HG03571 (cell line): Measurements from ENCODE around the gene ZSCAN9.

ENCODE experiments used
- ATAC-seq: cut with Tn5 transposase; IDR thresholded peaks from one replicate; pipeline ENCODE4 v1.9.1; 2021; ENCODE audit not compliant: unreplicated experiment

ZSCAN9 gene

DNA sequence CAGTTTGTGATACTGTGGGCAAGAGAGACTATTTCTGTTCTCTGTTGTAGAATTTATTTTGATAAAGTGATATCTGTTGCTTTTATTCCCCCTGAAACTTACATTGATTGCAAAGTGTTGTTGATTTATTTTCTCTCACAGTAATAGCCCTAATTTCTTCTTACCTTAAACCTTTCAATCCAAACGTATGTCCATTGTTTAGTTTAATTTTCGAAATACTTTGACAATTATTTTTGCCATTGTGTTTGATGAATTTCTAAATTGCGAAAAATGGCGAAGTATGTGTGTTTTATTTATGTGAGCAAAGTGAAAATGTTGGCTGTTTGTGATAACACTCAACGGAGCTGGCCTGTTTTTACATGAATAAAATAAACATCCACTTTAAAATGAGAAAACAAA lies 41.5 kb downstream of the ZSCAN9 start:
- ATAC-seq = no peak

DNA sequence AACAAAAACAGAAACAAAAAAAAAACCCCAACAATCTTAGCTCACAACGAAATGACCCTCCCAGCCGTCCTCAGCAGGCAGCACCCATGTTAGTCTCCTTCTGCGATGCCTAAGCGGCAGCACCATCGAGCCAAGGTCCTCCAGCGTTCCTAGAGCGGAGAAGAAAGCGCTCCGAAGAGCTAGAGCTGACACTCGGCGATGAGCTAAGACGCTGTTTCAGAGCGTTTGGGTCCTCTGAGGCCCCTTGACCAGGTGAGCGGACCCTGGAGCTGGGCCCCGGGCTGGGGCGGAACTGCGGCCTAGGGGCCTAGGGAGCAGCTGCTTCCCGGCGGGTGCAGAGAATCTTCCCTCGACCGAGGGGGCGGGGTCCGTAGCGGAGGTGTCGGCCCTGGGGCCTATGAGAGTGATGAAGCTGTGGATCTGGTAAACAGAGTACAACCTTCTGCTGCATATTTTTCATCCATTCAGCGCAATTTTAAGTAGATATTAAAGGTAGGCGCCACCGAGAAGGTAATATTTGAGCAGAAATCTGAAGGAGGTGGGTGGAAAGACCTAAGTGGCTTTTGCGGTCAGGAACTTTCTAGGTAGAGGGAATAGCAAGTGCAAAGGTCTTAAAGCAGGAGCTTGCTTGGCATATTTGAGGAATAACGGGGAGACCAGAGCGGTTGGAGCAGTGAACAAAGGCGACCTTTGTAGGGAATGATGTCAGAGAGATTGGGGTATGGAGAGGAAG lies 42.1 kb downstream of the ZSCAN9 start, which contains the start of gene ZSCAN26:
TSS of gene ZSCAN26 (plus strand) at position 182 of the 733 bp plus-strand sequence. CDS start 4,777 bp downstream, outside the sequence.
- ATAC-seq = peak; percentile 91

DNA sequence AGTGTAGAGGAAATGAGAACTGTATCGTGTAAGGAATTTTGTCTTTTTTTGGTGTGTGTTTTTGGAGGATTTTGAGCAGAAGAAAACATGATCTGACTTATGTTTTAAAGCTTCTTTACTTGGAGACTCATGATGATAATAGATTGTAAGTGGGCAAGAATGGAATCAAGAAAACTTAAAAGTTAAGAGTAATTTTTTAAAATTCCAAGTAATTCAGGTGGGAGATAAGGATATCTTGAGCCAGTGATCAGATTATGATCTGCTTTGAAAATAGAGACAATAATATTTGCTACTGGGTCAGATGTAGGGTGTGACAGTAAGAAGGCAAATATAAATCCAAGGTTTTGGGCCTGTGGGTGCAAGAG lies 42.6 kb downstream of the ZSCAN9 start:
- no peak for ATAC-seq

DNA sequence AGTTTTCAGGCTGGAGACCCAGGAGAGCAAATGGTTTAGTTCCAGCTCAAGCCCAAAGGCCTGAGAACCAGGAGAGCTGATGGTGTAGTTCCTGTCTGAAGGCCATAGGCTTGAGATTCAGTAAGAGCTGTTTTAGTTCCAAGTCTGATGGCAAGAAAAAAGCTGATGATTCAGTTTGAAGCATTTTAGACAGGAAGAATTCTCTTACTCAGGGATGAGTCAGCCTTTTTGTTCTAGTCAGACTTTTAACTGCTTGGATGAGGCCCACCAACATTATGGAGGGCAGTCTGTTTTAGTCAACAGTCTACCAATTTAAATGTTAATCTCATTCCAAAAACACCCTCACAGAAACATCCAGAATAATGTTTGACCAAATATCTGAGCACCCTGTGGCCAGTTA lies 44.4 kb downstream of the ZSCAN9 start:
- ATAC-seq = no peak

DNA sequence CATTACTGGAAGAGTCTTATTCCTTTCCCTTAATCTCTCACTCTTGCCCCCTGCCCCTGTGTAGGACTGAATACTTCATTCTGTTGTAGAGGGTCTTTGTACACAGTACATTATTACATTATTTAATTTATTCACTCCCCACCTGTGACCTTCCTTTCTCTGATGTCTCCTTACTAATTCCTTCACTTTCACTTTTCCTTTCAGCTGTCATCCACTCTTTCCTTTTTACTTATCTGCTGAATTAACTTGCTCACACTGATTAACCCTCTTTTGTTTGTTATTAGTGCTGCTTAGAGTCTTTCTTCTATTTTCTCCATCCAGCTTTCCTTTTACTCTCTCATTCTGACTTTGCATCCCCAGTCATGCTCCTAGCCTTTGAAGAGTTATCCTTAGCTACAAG lies 49.8 kb downstream of the ZSCAN9 start:
- no peak for ATAC-seq

DNA sequence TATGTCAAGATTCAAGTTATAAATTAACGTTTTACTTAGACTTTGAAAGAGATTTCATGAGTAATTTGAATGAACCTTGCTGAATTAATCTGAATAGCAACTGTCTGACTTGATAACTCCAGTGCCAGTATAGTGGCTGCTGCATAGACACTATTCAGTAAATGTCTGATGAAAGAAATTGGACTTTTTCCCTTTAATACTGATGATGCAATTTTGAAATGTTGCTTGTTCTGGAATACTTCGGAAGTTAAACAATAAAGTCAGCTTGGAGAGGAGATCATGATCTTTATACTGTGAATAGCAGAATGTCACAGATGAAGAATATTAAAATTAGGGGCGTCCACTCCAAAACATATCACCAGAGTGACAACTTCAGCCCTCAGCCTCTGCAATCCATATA lies 52.7 kb downstream of the ZSCAN9 start:
- ATAC-seq = no peak

DNA sequence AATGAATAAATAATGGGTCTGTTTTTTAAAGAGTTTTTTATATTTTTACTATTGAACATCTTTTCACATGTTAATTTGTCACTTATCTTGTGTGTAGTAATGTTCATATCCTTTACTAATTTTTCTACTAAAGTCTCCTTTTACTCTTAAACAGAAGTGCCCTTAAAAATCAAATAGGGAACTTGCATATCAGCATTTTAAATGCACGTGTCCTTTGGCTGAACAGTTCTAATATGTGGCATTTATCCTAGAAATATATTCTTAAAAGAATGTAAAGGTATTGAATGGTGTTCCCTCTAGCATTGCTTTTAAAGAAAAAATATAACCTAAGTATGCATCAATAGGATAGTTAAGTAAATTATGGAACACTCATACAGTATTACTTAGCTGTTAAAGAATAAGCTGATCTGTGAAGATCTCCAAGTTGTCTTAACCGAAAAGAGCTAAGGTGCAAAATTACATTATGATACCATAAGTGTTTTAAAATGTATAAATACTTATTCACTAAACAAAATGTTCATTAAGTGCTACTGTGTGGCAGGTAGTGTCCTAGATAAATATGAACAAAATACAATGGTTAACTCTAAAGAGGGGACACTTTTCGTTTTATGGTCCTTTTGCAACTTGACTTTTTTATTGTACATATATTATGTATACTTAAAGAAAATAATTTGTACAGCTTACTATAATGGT lies 55.7 kb downstream of the ZSCAN9 start:
- no peak for ATAC-seq

DNA sequence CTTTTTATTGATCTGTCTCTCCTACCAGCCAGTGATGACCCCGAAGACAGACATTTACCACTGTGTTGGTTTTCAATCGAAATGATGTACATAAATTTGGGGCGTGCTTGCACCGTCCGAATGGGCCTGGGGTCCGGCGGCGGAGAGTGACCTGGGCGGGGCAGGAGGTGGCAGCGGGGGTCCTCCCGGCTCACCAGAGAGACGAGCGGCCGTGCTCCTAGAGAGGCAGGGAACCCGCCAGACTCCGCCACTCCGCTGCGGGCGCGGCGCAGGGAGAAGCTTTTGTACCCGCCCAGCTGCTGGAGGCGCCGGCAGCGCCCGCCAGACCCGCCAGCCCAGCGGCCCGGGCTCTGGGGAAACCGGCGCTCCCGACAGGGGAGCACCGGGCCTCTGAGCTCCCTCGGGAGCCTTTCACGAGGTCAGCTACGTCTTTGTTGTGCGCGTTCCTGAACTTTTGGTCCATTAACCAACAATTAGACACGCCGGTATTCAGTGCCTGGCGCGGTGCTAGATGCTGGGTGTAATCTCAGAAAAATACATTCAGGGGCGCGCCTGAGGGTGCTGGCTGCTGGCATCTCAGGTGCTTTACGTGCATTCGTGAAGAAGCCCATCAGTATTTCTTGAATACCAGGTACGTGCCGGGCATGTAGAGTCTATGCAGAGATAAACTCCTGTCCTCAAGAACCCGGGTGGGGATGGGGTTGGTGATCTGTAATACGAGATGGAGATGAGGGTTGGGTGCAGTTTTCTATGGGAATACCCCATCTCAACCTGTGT lies 56.4 kb downstream of the ZSCAN9 start, which contains the start of gene PGBD1:
TSS of gene PGBD1 (plus strand) at position 285 of the 777 bp plus-strand sequence. CDS start 2,242 bp downstream, outside the sequence.
- ATAC-seq = peak; percentile 80

DNA sequence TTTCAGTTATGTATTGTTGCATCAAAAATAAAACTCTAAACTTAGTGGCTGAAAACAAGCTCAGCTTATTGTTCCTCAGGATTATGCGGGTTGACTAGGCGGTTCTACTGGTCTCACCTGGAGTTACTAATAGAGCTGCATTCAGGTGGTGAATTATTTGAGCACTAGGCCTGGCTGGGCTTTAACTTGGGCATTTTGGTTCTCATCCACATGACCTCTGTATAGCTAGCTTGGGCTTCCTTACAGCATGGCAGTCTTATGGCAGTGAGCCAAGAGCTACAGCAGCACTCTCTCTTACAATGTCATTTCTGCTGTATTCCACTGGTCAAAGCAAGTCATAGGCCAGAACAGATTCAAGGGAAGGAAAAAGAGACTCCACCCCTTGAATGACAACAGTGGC lies 57.9 kb downstream of the ZSCAN9 start:
- no peak for ATAC-seq
